B cell (primary cell): ENCODE measurements around the gene TOPAZ1. TPM values are rescaled to one million over a fixed set of nuclear protein-coding genes. Genes with fewer than 3 reads are reported as not detected.

Experiments
- ATAC-seq: fragments of 200-7000 bp; cut with Tn5 transposase; one replicate; pipeline ENCODE4 v1.10.0; 2021; ENCODE audit warnings: low read depth, mild to moderate bottlenecking, moderate number of reproducible peaks, moderate library complexity
- CTCF ChIA-PET: fragments of 350-600 bp; sonication (Branson Sonifier 250); formaldehyde crosslinking; loops from one replicate; lab custom pipeline; 2021; ENCODE audit warnings: antibody characterized with exemption, inconsistent platforms; lab: Charles Lee
- POLR2A ChIA-PET: fragments of 350-600 bp; sonication (Branson Sonifier 250); formaldehyde crosslinking; loops from one replicate; lab custom pipeline; 2021; ENCODE audit warnings: antibody characterized with exemption; lab: Charles Lee
- DNase-seq: peaks from one replicate; pipeline ENCODE4 v3.0.0; 2013
- H2AFZ ChIP-seq: 2 replicates; pipeline ENCODE4 v1.6.1; 2012; ENCODE audit warnings: mild to moderate bottlenecking, low read depth, low read length; ENCODE audit not compliant: insufficient read depth, poor library complexity, severe bottlenecking
- H3K27ac ChIP-seq, 2 donors: 1 replicate in 1 of 2; 2 replicates in 1 of 2; pipeline ENCODE4 v1.5.1; 2012 to 2013; ENCODE audit warnings: low read length in 2 of 2, mild to moderate bottlenecking in 2 of 2, moderate library complexity in 1 of 2
- H3K27me3 ChIP-seq, 4 experiments: fragments of 200-600 bp in 1 of 4; sonication (generic) in 1 of 4; replicated peaks in 1 of 4; 1 replicate in 2 of 4; 2 replicates in 2 of 4; pipeline versions ENCODE4 v1.6.1 to v1.7.0; 2013 to 2016; ENCODE audit warnings: low read length in 3 of 4, mild to moderate bottlenecking in 2 of 4, mixed read lengths in 1 of 4, moderate library complexity in 1 of 4; ENCODE audit not compliant: insufficient read depth in 4 of 4, control insufficient read depth in 3 of 4; ENCODE audit errors: control extremely low read depth in 1 of 4
- H3K36me3 ChIP-seq, 2 experiments: replicated peaks in 1 of 2; 1 replicate in 1 of 2; 2 replicates in 1 of 2; pipeline versions ENCODE4 v1.6.1 to v1.7.1; 2013; ENCODE audit warnings: low read length in 1 of 2; ENCODE audit not compliant: insufficient read depth in 2 of 2, control insufficient read depth in 1 of 2; ENCODE audit errors: control extremely low read depth in 1 of 2, extremely low read depth in 1 of 2
- H3K4me1 ChIP-seq, 2 donors: fragments of 200-600 bp in 1 of 2; sonication (generic) in 1 of 2; 1 replicate in 1 of 2; 2 replicates in 1 of 2; pipeline versions ENCODE4 v1.5.1 to v1.6.1; 2013 to 2017; ENCODE audit warnings: low read length in 2 of 2; ENCODE audit not compliant: control insufficient read depth in 2 of 2, insufficient read depth in 2 of 2
- H3K4me2 ChIP-seq: replicated peaks from 2 replicates; pipeline ENCODE3; 2012; ENCODE audit warnings: mild to moderate bottlenecking, low read depth, low read length; ENCODE audit not compliant: poor library complexity, severe bottlenecking
- H3K4me3 ChIP-seq, 5 experiments: fragments of 200-600 bp in 1 of 5; sonication (generic) in 1 of 5; 1 replicate in 3 of 5; 2 replicates in 2 of 5; pipeline versions ENCODE4 v1.5.1 to v1.7.0; 2011 to 2016; ENCODE audit warnings: low read length in 4 of 5, mild to moderate bottlenecking in 4 of 5, low read depth in 2 of 5, control low read depth in 1 of 5, moderate library complexity in 1 of 5; ENCODE audit not compliant: insufficient read depth in 1 of 5; ENCODE audit errors: control extremely low read depth in 1 of 5, extremely low read depth in 1 of 5
- H3K79me2 ChIP-seq: fragments of 200-600 bp; sonication (generic); one replicate; pipeline ENCODE4 v1.6.0; 2016; ENCODE audit warnings: low read length; ENCODE audit not compliant: control insufficient read depth, insufficient read depth
- H3K9ac ChIP-seq: fragments of 200-600 bp; sonication (generic); 2 replicates; pipeline ENCODE4 v1.6.1; 2017; ENCODE audit warnings: mild to moderate bottlenecking, low read length, moderate library complexity
- H3K9me3 ChIP-seq, 3 donors: one replicate each; pipeline versions ENCODE4 v1.6.1 to v1.7.1; 2013; ENCODE audit warnings: low read length in 2 of 3; ENCODE audit not compliant: control insufficient read depth in 2 of 3, insufficient read depth in 1 of 3; ENCODE audit errors: control extremely low read depth in 1 of 3
- H4K20me1 ChIP-seq: 2 replicates; pipeline ENCODE4 v1.6.0; 2012; ENCODE audit warnings: mild to moderate bottlenecking, low read length; ENCODE audit not compliant: insufficient read depth, control insufficient read depth, poor library complexity, severe bottlenecking
- H3K27ac Mint-ChIP-seq: one replicate; pipeline ENCODE4 v1.8.0; 2021; ENCODE audit warnings: mixed read lengths
- H3K27me3 Mint-ChIP-seq: one replicate; pipeline ENCODE4 v1.8.0; 2021; ENCODE audit warnings: mixed read lengths
- H3K4me1 Mint-ChIP-seq: one replicate; pipeline ENCODE4 v1.8.0; 2021; ENCODE audit warnings: mixed read lengths
- H3K4me3 Mint-ChIP-seq: one replicate; pipeline ENCODE4 v1.8.0; 2021; ENCODE audit warnings: mixed read lengths
- H3K9me3 Mint-ChIP-seq: one replicate; pipeline ENCODE4 v1.8.0; 2022; ENCODE audit warnings: mixed read lengths; ENCODE audit not compliant: insufficient read depth
- EZH2 ChIP-seq: IDR thresholded peaks from 2 replicates; pipeline ENCODE4 v1.6.1; 2012; ENCODE audit warnings: borderline replicate concordance, low read depth, mild to moderate bottlenecking, moderate library complexity, low read length; ENCODE audit not compliant: insufficient read depth, poor library complexity, severe bottlenecking
- WGBS: methylation state at CpG from one replicate; pipeline ENCODE4 v1.1.5; 2013; ENCODE audit warnings: missing lambda C conversion rate; ENCODE audit not compliant: insufficient coverage; 5-methylcytosine and 5-hydroxymethylcytosine counted together
- intact Hi-C: fragments of 100-400 bp; cut with micrococcal nuclease; formaldehyde crosslinking; loops from one replicate; pipeline ENCODE4 v1.10.0; 2022
- polyA plus RNA-seq: library from polyadenylated mRNA; depleted of rRNA; stranded (reverse); fragments of >200 nt; gene quantifications from 2 replicates; pipeline ENCODE4 v1.2.3, GENCODE V29; 2012
- total RNA-seq, 2 donors: library from RNA; stranded (reverse); fragments of 120-200 nt in 1 of 2; gene quantifications; 1 replicate in 1 of 2; 2 replicates in 1 of 2; pipeline versions ENCODE4 v1.2.3 to v1.2.4, GENCODE V29; 2013 to 2022
- TF ChIP-seq, protein P1 (sequence below): fragments of 200-600 bp; IDR thresholded peaks from one replicate; pipeline ENCODE4 v1.8.0; 2022; ENCODE audit warnings: antibody characterized with exemption, mild to moderate bottlenecking

TOPAZ1 gene
- total and polyA plus RNA-seq, 2 donors (not counting 1 experiment from before 2014, with no cell fraction given), result not detected

DNA sequence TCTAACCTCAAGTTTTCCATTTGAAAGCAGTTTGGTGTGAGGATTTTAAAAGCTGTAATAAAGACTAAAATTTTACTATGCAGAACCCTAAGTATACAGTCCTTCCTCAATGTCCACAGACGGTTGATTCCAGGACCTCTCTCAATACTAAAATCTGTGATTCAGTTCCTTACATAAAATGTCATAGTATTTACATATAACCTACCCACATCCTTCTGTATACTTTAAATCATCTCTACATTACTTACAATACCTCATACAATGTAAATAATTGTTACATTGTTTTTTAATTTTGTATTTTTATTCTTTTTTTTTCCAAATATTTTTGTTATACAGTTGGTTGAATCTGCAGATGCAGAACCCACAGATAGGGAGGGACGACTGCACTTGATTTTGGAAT, 2.8 kb upstream of the TOPAZ1 start:
- no peaks in the 10 kb centered on the region for H3K27me3 ChIP-seq
- no peaks in the 10 kb centered on the region for H4K20me1 ChIP-seq
- ATAC-seq, result no peak
- no peaks in the 10 kb centered on the region for H3K36me3 ChIP-seq
- DNase-seq, result no peak
- ChIA-PET POLR2A (no interaction called here), CTCF (interaction anchor here (1.6 kb wide), 1 partner anchor 15 kb away, joined by 4 read pairs; no protein-coding TSS in a partner anchor)
- H3K9ac ChIP-seq, result no peak overlapping the region
- H3K4me3 ChIP-seq, result no peak overlapping the region
- no peak overlapping the region for H3K4me2 ChIP-seq
- peaks cover 5% of the 10 kb centered on the region for H3K4me1 Mint-ChIP-seq
- H3K27ac Mint-ChIP-seq, result no peak overlapping the region
- intact Hi-C loops, result no loop called here
- H3K9me3 ChIP-seq, result peaks cover 0 to 8% (median 0%) of the 10 kb centered on the region in 3 donors
- no peaks in the 10 kb centered on the region for H3K9me3 Mint-ChIP-seq
- no peak for TF ChIP-seq EZH2
- TF ChIP-seq, protein P1, sequence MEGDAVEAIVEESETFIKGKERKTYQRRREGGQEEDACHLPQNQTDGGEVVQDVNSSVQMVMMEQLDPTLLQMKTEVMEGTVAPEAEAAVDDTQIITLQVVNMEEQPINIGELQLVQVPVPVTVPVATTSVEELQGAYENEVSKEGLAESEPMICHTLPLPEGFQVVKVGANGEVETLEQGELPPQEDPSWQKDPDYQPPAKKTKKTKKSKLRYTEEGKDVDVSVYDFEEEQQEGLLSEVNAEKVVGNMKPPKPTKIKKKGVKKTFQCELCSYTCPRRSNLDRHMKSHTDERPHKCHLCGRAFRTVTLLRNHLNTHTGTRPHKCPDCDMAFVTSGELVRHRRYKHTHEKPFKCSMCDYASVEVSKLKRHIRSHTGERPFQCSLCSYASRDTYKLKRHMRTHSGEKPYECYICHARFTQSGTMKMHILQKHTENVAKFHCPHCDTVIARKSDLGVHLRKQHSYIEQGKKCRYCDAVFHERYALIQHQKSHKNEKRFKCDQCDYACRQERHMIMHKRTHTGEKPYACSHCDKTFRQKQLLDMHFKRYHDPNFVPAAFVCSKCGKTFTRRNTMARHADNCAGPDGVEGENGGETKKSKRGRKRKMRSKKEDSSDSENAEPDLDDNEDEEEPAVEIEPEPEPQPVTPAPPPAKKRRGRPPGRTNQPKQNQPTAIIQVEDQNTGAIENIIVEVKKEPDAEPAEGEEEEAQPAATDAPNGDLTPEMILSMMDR, result no peak
- H2AFZ ChIP-seq, result no peak overlapping the region
- no peak overlapping the region for H3K4me3 Mint-ChIP-seq
- peaks cover 21% of the 10 kb centered on the region for H3K27me3 Mint-ChIP-seq
- no peaks in the 10 kb centered on the region for H3K79me2 ChIP-seq
- no peak overlapping the region for H3K27ac ChIP-seq
- WGBS, result no CpG with 5 or more reads among the region's 2 CpGs
- H3K4me1 ChIP-seq, result peaks cover 0 to 3% of the 10 kb centered on the region in 2 donors

DNA sequence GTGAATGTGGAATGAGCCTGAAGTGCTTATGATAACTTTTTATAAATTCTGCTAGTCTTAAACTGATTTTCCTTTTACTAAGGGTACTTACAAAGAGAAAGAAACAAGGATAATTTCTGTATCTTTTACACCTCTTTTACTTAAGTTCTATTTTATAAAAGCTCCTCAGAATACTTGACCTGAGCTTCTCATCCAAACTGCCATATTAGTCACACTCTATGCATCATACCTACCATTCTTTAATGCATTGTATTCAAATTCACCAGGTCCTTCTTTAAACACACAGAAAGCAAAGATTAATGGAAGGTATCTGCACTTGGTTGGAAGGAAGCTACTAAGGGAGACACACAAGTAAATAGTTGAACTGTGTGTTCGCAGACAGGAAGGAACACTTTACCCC, 1.6 kb upstream of the TOPAZ1 start:
- no peak overlapping the region for H3K27ac ChIP-seq
- no peaks in the 10 kb centered on the region for H3K27me3 ChIP-seq
- POLR2A ChIA-PET, result no interaction called here
- intact Hi-C loops, result no loop called here
- H3K9me3 ChIP-seq, result peaks cover 0 to 8% (median 0%) of the 10 kb centered on the region in 3 donors
- H4K20me1 ChIP-seq, result no peaks in the 10 kb centered on the region
- H3K9ac ChIP-seq, result no peak overlapping the region
- CTCF ChIA-PET, result no interaction called here
- no peaks in the 10 kb centered on the region for H3K79me2 ChIP-seq
- no CpG with 5 or more reads among the region's 1 CpG for WGBS
- H2AFZ ChIP-seq, result no peak overlapping the region
- Mint-ChIP-seq H3K27me3 (peaks cover 28% of the 10 kb centered on the region), H3K4me3 (no peak overlapping the region), H3K4me1 (peaks cover 5% of the 10 kb centered on the region), H3K27ac (no peak overlapping the region), H3K9me3 (no peaks in the 10 kb centered on the region)
- H3K4me3 ChIP-seq, result no peak overlapping the region
- H3K4me1 ChIP-seq, result peaks cover 0 to 3% of the 10 kb centered on the region in 2 donors
- no peak overlapping the region for H3K4me2 ChIP-seq
- no peak for DNase-seq
- no peak for ATAC-seq
- no peaks in the 10 kb centered on the region for H3K36me3 ChIP-seq
- TF ChIP-seq, protein P1, result no peak
- no peak for TF ChIP-seq EZH2
